OCI-LY1 (cell line): ENCODE measurements around the gene DIAPH3.

ENCODE experiments used
- H2AFZ ChIP-seq: fragments of 200-600 bp; sonication (generic), shearing (Covaris generic); 2 replicates; pipeline ENCODE4 v1.6.0; 2014; ENCODE audit warnings: antibody characterized with exemption, mild to moderate bottlenecking, low read length
- H3F3A ChIP-seq: fragments of 200-600 bp; sonication (generic), shearing (Covaris generic); 2 replicates; pipeline ENCODE4 v1.6.0; 2014; ENCODE audit warnings: mild to moderate bottlenecking, antibody characterized with exemption, low read length, moderate library complexity; ENCODE audit not compliant: insufficient read depth
- H3K27ac ChIP-seq: fragments of 200-600 bp; sonication (generic); 2 replicates; pipeline ENCODE4 v1.5.1; 2014; ENCODE audit warnings: low read length, mixed run types, mild to moderate bottlenecking, low read depth; ENCODE audit not compliant: poor library complexity, severe bottlenecking
- H3K27me3 ChIP-seq: fragments of 200-600 bp; sonication (generic); 2 replicates; pipeline ENCODE4 v1.6.0; 2014; ENCODE audit warnings: antibody characterized with exemption, mild to moderate bottlenecking, low read length, moderate library complexity; ENCODE audit not compliant: insufficient read depth
- H3K36me3 ChIP-seq: fragments of 200-600 bp; sonication (generic); 2 replicates; pipeline ENCODE4 v1.6.1; 2014; ENCODE audit warnings: mild to moderate bottlenecking, antibody characterized with exemption, low read length, moderate library complexity, mixed read lengths; ENCODE audit not compliant: insufficient read depth
- H3K4me1 ChIP-seq: fragments of 200-600 bp; sonication (generic); 2 replicates; pipeline ENCODE4 v1.5.1; 2014; ENCODE audit warnings: mild to moderate bottlenecking, low read length, moderate library complexity; ENCODE audit not compliant: insufficient read depth, severe bottlenecking
- H3K4me2 ChIP-seq: fragments of 200-600 bp; sonication (generic), shearing (Covaris generic); 2 replicates; pipeline ENCODE4 v1.6.1; 2014; ENCODE audit warnings: low read length
- H3K4me3 ChIP-seq: fragments of 200-600 bp; sonication (generic); 2 replicates; pipeline ENCODE4 v1.5.1; 2014; ENCODE audit warnings: low read length, low read depth, mild to moderate bottlenecking, mixed read lengths; ENCODE audit not compliant: poor library complexity, severe bottlenecking
- H3K79me2 ChIP-seq: fragments of 200-600 bp; shearing (Covaris generic); 2 replicates; pipeline ENCODE4 v1.6.1; 2016; ENCODE audit warnings: mixed run types, low read length, mixed read lengths; ENCODE audit not compliant: insufficient read depth
- H3K9ac ChIP-seq: fragments of 200-600 bp; sonication (generic), shearing (Covaris generic); 2 replicates; pipeline ENCODE4 v1.6.1; 2014; ENCODE audit warnings: mild to moderate bottlenecking, low read length, mixed read lengths
- H3K9me2 ChIP-seq: fragments of 200-600 bp; sonication (generic), shearing (Covaris generic); 2 replicates; pipeline ENCODE4 v1.6.1; 2014; ENCODE audit warnings: low read depth, mild to moderate bottlenecking, low read length, mixed read lengths
- H3K9me3 ChIP-seq: fragments of 200-600 bp; shearing (Covaris generic); 2 replicates; pipeline ENCODE4 v1.6.1; 2014; ENCODE audit warnings: low read length, mixed read lengths
- H4K20me1 ChIP-seq: fragments of 200-600 bp; sonication (generic), shearing (Covaris generic); 2 replicates; pipeline ENCODE4 v1.6.0; 2016; ENCODE audit warnings: mild to moderate bottlenecking, low read length; ENCODE audit not compliant: insufficient read depth
- CTCF ChIP-seq: fragments of 200-600 bp; sonication (generic), shearing (Covaris generic); IDR thresholded peaks from 2 replicates; pipeline ENCODE4 v1.5.1; 2017; ENCODE audit warnings: mild to moderate bottlenecking, antibody characterized with exemption, low read length, moderate library complexity, mixed read lengths
- EZH2 ChIP-seq: fragments of 200-600 bp; sonication (generic), shearing (Covaris generic); IDR thresholded peaks from 2 replicates; pipeline ENCODE4 v1.8.0; 2017; ENCODE audit warnings: borderline replicate concordance, mixed run types, mild to moderate bottlenecking, antibody characterized with exemption, low read length, moderate library complexity, mixed read lengths

The DIAPH3 gene

DNA sequence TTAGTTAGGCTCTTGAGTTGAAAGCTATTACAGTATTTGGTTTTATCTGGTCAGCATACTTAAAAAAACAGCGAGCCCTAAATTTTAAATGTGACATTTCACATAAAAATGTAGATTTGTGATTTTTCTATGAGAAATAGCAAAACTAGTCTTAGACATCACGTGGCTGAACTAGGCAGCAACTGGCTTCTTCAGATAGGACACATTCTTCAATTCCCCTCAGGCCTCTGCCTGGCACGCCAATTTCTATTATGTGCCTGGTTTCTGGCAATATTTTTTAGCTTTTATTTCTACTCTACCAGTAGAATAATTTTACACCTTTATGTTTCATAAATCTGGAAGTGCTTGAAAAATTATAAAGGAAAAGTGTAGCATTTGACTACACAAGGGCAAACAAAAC, 433.7 kb downstream of the DIAPH3 start:
- TF ChIP-seq EZH2: no peak
- TF ChIP-seq CTCF: no peak
- Histone ChIP-seq H3K9ac (no peak overlapping the region), H3K4me2 (no peak overlapping the region), H3K4me3 (no peak overlapping the region), H2AFZ (no peak overlapping the region), H3K4me1 (peaks cover 11% of the 10 kb centered on the region), H3K9me2 (no peaks in the 10 kb centered on the region), H3K36me3 (no peaks in the 10 kb centered on the region), H3K27me3 (no peaks in the 10 kb centered on the region), H4K20me1 (no peaks in the 10 kb centered on the region), H3K27ac (no peak overlapping the region), H3K9me3 (no peaks in the 10 kb centered on the region), H3F3A (no peaks in the 10 kb centered on the region), H3K79me2 (no peaks in the 10 kb centered on the region)

GRCh38 chr13:59728896-59729545, 434.7 kb downstream of the DIAPH3 start:
- H3K9ac ChIP-seq: no peak overlapping the region
- H3K79me2 ChIP-seq: no peaks in the 10 kb centered on the region
- peaks cover 3% of the 10 kb centered on the region for H3K4me1 ChIP-seq
- no peak for TF ChIP-seq CTCF
- TF ChIP-seq EZH2: no peak
- H3K27ac ChIP-seq: no peak overlapping the region
- no peaks in the 10 kb centered on the region for H3K27me3 ChIP-seq
- H3K9me2 ChIP-seq: no peaks in the 10 kb centered on the region
- no peaks in the 10 kb centered on the region for H3F3A ChIP-seq
- no peak overlapping the region for H3K4me3 ChIP-seq
- H3K36me3 ChIP-seq: no peaks in the 10 kb centered on the region
- H4K20me1 ChIP-seq: no peaks in the 10 kb centered on the region
- no peak overlapping the region for H2AFZ ChIP-seq
- H3K9me3 ChIP-seq: no peaks in the 10 kb centered on the region
- H3K4me2 ChIP-seq: no peak overlapping the region

GRCh38 chr13:59721926-59722910, 441.5 kb downstream of the DIAPH3 start:
- Histone ChIP-seq H2AFZ (no peak overlapping the region), H3K4me3 (no peak overlapping the region), H4K20me1 (no peaks in the 10 kb centered on the region), H3K4me1 (peaks cover 3% of the 10 kb centered on the region), H3F3A (no peaks in the 10 kb centered on the region), H3K27me3 (no peaks in the 10 kb centered on the region), H3K36me3 (no peaks in the 10 kb centered on the region), H3K9ac (no peak overlapping the region), H3K9me2 (no peaks in the 10 kb centered on the region), H3K9me3 (no peaks in the 10 kb centered on the region), H3K27ac (no peak overlapping the region), H3K79me2 (no peaks in the 10 kb centered on the region), H3K4me2 (no peak overlapping the region)
- no peak for TF ChIP-seq CTCF
- TF ChIP-seq EZH2: no peak
